Mucosa of stomach (tissue), 1 donor: ENCODE measurements around the gene NUP107.

Source experiments
- H3K27me3 ChIP-seq: one replicate; pipeline ENCODE4 v1.7.0; 2013; ENCODE audit warnings: mild to moderate bottlenecking, low read length; ENCODE audit not compliant: control insufficient read depth, insufficient read depth
- H3K36me3 ChIP-seq: one replicate; pipeline ENCODE4 v1.7.0; 2013; ENCODE audit warnings: low read length; ENCODE audit not compliant: control insufficient read depth, insufficient read depth
- H3K4me1 ChIP-seq: one replicate; pipeline ENCODE4 v1.7.0; 2013; ENCODE audit warnings: mild to moderate bottlenecking, low read length; ENCODE audit not compliant: control insufficient read depth, insufficient read depth
- H3K4me3 ChIP-seq: one replicate; pipeline ENCODE4 v1.7.0; 2013; ENCODE audit warnings: low read length
- H3K9ac ChIP-seq: one replicate; pipeline ENCODE4 v1.7.0; 2013; ENCODE audit warnings: mild to moderate bottlenecking, low read length, moderate library complexity
- H3K9me3 ChIP-seq: one replicate; pipeline ENCODE4 v1.7.0; 2013; ENCODE audit warnings: mild to moderate bottlenecking, low read length, moderate library complexity; ENCODE audit not compliant: control insufficient read depth
- donor health status: Pancreatic carcinoma.

NUP107 gene

DNA sequence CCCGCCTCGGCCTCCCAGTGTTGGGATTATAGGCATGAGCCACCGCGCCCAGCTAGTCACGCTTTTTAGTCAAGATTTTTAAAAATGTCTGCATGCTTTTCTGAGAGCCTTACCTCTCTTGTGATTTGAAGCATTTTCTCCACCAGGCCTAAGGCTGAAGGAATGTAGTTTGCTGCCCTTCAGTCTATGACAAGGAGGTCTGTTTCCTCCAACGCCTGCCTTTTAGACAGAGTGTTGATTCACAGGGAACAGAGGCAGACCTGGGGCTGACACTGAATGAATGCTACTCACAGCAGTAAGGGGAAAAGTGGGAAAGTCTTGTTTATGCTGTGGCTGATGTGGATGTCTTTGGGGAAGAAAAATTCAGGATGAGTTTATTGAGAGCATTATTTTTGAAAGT lies 94.0 kb downstream of the NUP107 start:
- Histone ChIP-seq H3K9me3 (no peaks in the 10 kb centered on the region), H3K4me3 (no peak overlapping the region), H3K27me3 (no peaks in the 10 kb centered on the region), H3K36me3 (no peaks in the 10 kb centered on the region), H3K4me1 (no peaks in the 10 kb centered on the region), H3K9ac (no peak overlapping the region)

GRCh38 chr12:68781728-68782127 lies 95.0 kb downstream of the NUP107 start:
- no peak overlapping the region for H3K4me3 ChIP-seq
- H3K9ac ChIP-seq = no peak overlapping the region
- H3K36me3 ChIP-seq = no peaks in the 10 kb centered on the region
- no peaks in the 10 kb centered on the region for H3K9me3 ChIP-seq
- H3K27me3 ChIP-seq = no peaks in the 10 kb centered on the region
- H3K4me1 ChIP-seq = no peaks in the 10 kb centered on the region

DNA sequence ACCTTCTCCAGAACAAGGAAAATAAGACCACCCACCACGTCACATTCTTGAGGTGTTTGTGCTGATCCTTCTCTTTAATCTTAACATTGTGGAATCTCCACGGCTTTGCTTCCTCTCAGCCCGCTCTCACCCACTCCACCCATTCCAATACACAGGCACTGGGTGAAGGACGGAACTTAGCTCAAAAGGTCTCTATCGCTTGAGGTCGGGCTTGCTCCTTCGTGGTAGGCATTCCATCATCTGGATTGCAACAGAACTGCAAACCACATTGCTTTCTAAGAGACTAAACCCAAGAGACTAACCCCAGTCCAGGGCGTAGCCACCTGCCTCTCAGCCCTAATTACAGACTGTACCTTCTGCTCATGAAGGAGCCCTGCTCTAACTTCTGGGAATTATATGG lies 97.2 kb downstream of the NUP107 start:
- no peaks in the 10 kb centered on the region for H3K27me3 ChIP-seq
- H3K9me3 ChIP-seq = no peaks in the 10 kb centered on the region
- H3K36me3 ChIP-seq = no peaks in the 10 kb centered on the region
- H3K4me1 ChIP-seq = peaks cover 11% of the 10 kb centered on the region
- no peak overlapping the region for H3K4me3 ChIP-seq
- no peak overlapping the region for H3K9ac ChIP-seq

DNA sequence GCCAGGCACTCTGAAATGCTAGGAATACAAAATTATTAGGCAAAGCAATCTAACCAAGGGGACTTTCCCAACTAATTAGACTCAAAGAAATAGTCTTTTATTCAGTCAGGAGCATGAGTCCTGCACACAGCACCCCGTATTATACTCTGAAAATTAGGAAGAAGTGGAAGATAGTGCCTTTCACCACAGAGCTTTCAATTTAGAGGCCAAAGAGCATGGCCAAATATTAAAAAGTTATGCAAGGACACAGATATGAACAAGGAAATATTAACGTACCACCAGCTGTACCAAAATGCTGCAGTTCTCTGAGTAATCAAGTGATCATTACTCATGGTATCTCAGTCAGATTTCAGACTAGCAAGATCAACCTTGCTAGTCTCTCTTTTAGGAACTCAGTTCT lies 98.6 kb downstream of the NUP107 start:
- H3K9me3 ChIP-seq = no peaks in the 10 kb centered on the region
- no peak overlapping the region for H3K9ac ChIP-seq
- peaks cover 16% of the 10 kb centered on the region for H3K4me1 ChIP-seq
- H3K4me3 ChIP-seq = no peak overlapping the region
- H3K27me3 ChIP-seq = no peaks in the 10 kb centered on the region
- H3K36me3 ChIP-seq = no peaks in the 10 kb centered on the region

DNA sequence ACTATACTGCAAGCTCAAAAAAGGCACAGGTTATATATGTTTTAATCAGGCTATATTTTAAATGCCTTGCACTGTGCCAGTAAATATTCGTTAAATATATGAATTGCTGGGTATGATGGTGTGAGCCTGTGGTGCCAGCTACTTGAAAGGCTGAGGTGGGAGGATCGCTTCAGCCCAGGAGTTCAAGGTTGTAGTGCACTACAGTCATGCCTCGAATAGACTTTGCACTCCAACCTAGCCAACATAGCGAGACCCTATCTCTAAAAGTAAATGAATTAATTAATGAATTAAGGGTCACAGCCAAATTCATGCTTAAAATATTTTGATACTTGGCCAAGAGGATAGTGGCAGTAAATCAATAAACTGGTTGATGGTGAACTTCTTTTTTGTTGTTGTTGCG lies 99.0 kb downstream of the NUP107 start:
- Histone ChIP-seq H3K4me1 (peaks cover 16% of the 10 kb centered on the region), H3K9ac (no peak overlapping the region), H3K4me3 (no peak overlapping the region), H3K27me3 (no peaks in the 10 kb centered on the region), H3K9me3 (no peaks in the 10 kb centered on the region), H3K36me3 (no peaks in the 10 kb centered on the region)

GRCh38 chr12:68786929-68787328 lies 100.2 kb downstream of the NUP107 start:
- no peak overlapping the region for H3K4me3 ChIP-seq
- H3K36me3 ChIP-seq = no peaks in the 10 kb centered on the region
- no peaks in the 10 kb centered on the region for H3K27me3 ChIP-seq
- no peaks in the 10 kb centered on the region for H3K9me3 ChIP-seq
- H3K4me1 ChIP-seq = peaks cover 16% of the 10 kb centered on the region
- no peak overlapping the region for H3K9ac ChIP-seq

GRCh38 chr12:68788554-68789143 lies 101.9 kb downstream of the NUP107 start:
- H3K36me3 ChIP-seq = no peaks in the 10 kb centered on the region
- no peaks in the 10 kb centered on the region for H3K27me3 ChIP-seq
- no peaks in the 10 kb centered on the region for H3K9me3 ChIP-seq
- H3K4me3 ChIP-seq = no peak overlapping the region
- peaks cover 16% of the 10 kb centered on the region for H3K4me1 ChIP-seq
- no peak overlapping the region for H3K9ac ChIP-seq

- H3K4me3 ChIP-seq = no peak overlapping the region
- H3K4me1 ChIP-seq = peaks cover 16% of the 10 kb centered on the region
- no peaks in the 10 kb centered on the region for H3K27me3 ChIP-seq
- H3K9me3 ChIP-seq = no peaks in the 10 kb centered on the region
- H3K36me3 ChIP-seq = no peaks in the 10 kb centered on the region
- H3K9ac ChIP-seq = no peak overlapping the region
Observed at GRCh38 chr12:68789144-68789878, 102.5 kb downstream of the NUP107 start.

- no peak overlapping the region for H3K9ac ChIP-seq
- H3K9me3 ChIP-seq = no peaks in the 10 kb centered on the region
- peaks cover 18% of the 10 kb centered on the region for H3K4me1 ChIP-seq
- no peaks in the 10 kb centered on the region for H3K27me3 ChIP-seq
- no peak overlapping the region for H3K4me3 ChIP-seq
- no peaks in the 10 kb centered on the region for H3K36me3 ChIP-seq
Observed at GRCh38 chr12:68790081-68790951, 103.5 kb downstream of the NUP107 start.

DNA sequence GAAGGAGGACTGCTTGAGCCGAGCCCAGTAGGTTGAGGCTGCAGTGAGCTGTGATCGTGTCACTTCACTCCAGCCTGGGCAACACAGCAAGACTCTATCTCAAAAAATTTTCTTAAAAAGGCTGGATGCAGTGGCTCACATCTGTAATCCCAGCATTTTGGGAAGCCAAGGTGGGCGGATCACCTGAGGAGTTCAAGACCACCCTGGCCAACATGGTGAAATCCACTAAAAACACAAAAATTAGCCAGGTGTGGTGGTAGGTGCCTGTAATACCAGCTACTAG lies 104.1 kb downstream of the NUP107 start:
- no peak overlapping the region for H3K4me3 ChIP-seq
- no peaks in the 10 kb centered on the region for H3K36me3 ChIP-seq
- H3K27me3 ChIP-seq = no peaks in the 10 kb centered on the region
- H3K4me1 ChIP-seq = peaks cover 18% of the 10 kb centered on the region
- no peak overlapping the region for H3K9ac ChIP-seq
- H3K9me3 ChIP-seq = no peaks in the 10 kb centered on the region

DNA sequence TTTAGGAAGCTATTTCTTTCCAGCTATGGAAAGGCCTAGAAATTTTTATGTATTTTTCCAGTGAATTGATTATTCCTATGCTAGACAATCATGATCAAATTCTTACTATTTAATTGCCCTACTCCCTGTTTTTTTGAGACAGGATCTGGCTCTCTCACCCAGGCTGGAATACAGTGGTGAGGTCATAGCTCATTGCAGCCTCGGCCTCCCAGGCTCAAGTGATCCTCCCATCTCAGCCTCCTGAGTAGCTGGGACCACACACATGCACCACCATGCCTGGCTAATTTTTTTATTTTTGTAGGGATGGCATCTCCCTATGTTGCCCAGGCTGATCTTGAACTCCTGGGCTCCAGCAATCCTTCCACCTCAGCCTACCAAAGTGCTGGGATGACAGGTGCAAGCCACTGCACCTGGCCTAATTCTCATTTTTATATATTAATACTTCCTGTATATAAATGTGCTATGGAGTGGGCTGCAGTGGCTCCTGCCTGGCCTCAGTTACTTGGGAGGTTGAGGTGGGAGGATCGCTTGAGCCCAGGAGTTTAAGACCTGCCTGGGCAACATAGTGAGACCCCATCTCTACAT lies 105.2 kb downstream of the NUP107 start:
- H3K9ac ChIP-seq = no peak overlapping the region
- H3K9me3 ChIP-seq = no peaks in the 10 kb centered on the region
- H3K4me3 ChIP-seq = no peak overlapping the region
- no peaks in the 10 kb centered on the region for H3K27me3 ChIP-seq
- H3K36me3 ChIP-seq = no peaks in the 10 kb centered on the region
- H3K4me1 ChIP-seq = peaks cover 18% of the 10 kb centered on the region

GRCh38 chr12:68792952-68793351 lies 106.2 kb downstream of the NUP107 start:
- no peaks in the 10 kb centered on the region for H3K9me3 ChIP-seq
- no peaks in the 10 kb centered on the region for H3K36me3 ChIP-seq
- no peaks in the 10 kb centered on the region for H3K27me3 ChIP-seq
- H3K4me1 ChIP-seq = peaks cover 11% of the 10 kb centered on the region
- no peak overlapping the region for H3K9ac ChIP-seq
- no peak overlapping the region for H3K4me3 ChIP-seq
